Peyer's patch (tissue), 4 donors: ENCODE data around the gene KLHL29. TPM values are rescaled to one million over a fixed set of nuclear protein-coding genes. Genes with fewer than 3 reads are reported as not detected.

Experiments
- DNase-seq, 3 donors: peaks; one replicate each; pipeline ENCODE4 v3.0.0-alpha.2; 2017 to 2019
- H3K27ac ChIP-seq, 4 donors: fragments of 200-600 bp; sonication (generic); one replicate each; pipeline ENCODE4 v1.5.1; 2016 to 2019
- H3K27me3 ChIP-seq, 2 donors: fragments of 200-600 bp; sonication (generic); one replicate each; pipeline ENCODE4 v1.5.1; 2019
- H3K36me3 ChIP-seq, 3 donors: fragments of 200-600 bp; sonication (generic); one replicate each; pipeline ENCODE4 v1.5.1; 2016 to 2019
- H3K4me1 ChIP-seq, 4 donors: fragments of 200-600 bp; sonication (generic); one replicate each; pipeline ENCODE4 v1.5.1; 2016 to 2019
- H3K4me3 ChIP-seq, 4 donors: fragments of 200-600 bp; sonication (generic); 1 replicate in 3 of 4; 2 replicates in 1 of 4; pipeline ENCODE4 v1.5.1; 2016 to 2019; ENCODE audit warnings: mild to moderate bottlenecking in 1 of 4
- H3K9me3 ChIP-seq, 4 donors: fragments of 200-600 bp; sonication (generic); one replicate each; pipeline ENCODE4 v1.5.1; 2016 to 2019; ENCODE audit warnings: mild to moderate bottlenecking in 1 of 4
- CTCF ChIP-seq, 6 experiments: fragments of 450-650 bp in 4 of 6; fragments of 200-600 bp in 2 of 6; sonication (generic) in 1 of 6; IDR thresholded peaks; one replicate each; pipeline ENCODE4 v1.5.1; 2017 to 2019; ENCODE audit warnings: antibody characterized with exemption in 6 of 6, mild to moderate bottlenecking in 3 of 6, moderate library complexity in 1 of 6
- POLR2A ChIP-seq, 2 donors: fragments of 450-650 bp; IDR thresholded peaks; one replicate each; pipeline ENCODE4 v1.5.1; 2017; ENCODE audit warnings: antibody characterized with exemption in 2 of 2, mild to moderate bottlenecking in 2 of 2, moderate library complexity in 2 of 2
- total RNA-seq, 4 donors: library from RNA; depleted of rRNA; stranded (reverse); fragments of >200 nt; gene quantifications; one replicate each; pipeline ENCODE4 v1.1.0, GENCODE V29; 2016

KLHL29 gene
- total RNA-seq, 4 donors from 2014 or later, result 1.1 to 18.2 (median 5.0) TPM

- no peaks in the 10 kb centered on the region for H3K9me3 ChIP-seq
- H3K4me3 ChIP-seq, result no peak overlapping the region
- H3K27me3 ChIP-seq, result no peaks in the 10 kb centered on the region
- no peaks in the 10 kb centered on the region for H3K36me3 ChIP-seq
- DNase-seq, result peak in 1 of 3 donors; percentile 21
- H3K27ac ChIP-seq, result peak overlapping the region in 1 of 4 donors; percentile 64
- TF ChIP-seq POLR2A (IDR thresholded peaks at IDR 0.05) (no peak), CTCF (IDR thresholded peaks at IDR 0.05) (no peak)
- H3K4me1 ChIP-seq, result no peaks in the 10 kb centered on the region
These were observed 203.7 kb downstream of the KLHL29 start for GRCh38 chr2:23588508-23589201.

DNA sequence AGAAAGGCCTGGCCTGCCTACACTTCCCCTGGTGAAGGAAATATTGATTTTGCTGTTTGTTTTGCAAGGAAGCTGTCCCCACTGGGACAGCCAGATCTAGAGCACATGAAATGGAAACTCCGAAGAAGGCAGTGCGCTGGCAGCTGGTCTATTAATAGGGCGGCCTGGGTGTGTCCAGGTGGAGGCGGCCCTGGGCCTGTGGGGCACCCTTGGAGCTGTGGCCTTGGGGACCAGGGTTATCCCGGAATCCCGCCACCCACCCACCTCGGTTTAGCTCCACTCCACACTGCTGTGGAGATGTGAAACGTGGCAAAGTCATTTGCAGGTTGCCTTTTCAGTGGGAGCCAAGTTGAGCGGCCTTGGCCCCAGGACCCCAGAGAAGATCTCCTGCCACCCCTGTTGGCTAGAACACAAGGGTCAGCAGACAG is 204.3 kb downstream of the KLHL29 start:
- H3K9me3 ChIP-seq, result no peaks in the 10 kb centered on the region
- H3K36me3 ChIP-seq, result no peaks in the 10 kb centered on the region
- peak in 1 of 3 donors; percentile 13 for DNase-seq
- H3K4me3 ChIP-seq, result no peak overlapping the region
- TF ChIP-seq POLR2A (IDR thresholded peaks at IDR 0.05) (no peak), CTCF (IDR thresholded peaks at IDR 0.05) (no peak)
- H3K27me3 ChIP-seq, result no peaks in the 10 kb centered on the region
- H3K27ac ChIP-seq, result peak overlapping the region in 1 of 4 donors; percentile 64
- H3K4me1 ChIP-seq, result no peaks in the 10 kb centered on the region

DNA sequence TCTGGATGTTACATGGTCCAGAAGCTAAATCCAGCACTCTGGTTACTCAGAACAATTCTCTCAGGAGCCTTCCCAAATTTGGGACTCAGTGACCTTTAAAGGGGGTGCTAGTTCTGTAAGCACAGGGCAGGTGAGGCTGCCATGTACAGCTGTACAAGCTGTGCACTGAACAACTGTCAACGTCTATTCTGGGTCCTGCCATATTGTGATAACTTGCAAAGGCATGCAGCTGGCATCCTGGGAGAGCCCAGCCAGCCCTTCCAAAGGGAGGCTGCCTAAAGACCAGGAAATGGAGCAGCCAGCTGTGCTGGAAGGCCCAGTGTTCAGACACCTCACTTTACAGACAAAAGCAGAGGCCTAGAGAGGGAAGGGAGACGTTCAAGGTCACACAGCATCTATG is 204.8 kb downstream of the KLHL29 start:
- DNase-seq, result peak in 1 of 3 donors; percentile 26
- Histone ChIP-seq H3K4me3 (no peak overlapping the region), H3K4me1 (no peaks in the 10 kb centered on the region), H3K9me3 (no peaks in the 10 kb centered on the region), H3K36me3 (no peaks in the 10 kb centered on the region), H3K27me3 (no peaks in the 10 kb centered on the region), H3K27ac (peak overlapping the region in 1 of 4 donors; percentile 64)
- no peak for TF ChIP-seq CTCF (IDR thresholded peaks at IDR 0.05)
- no peak for TF ChIP-seq POLR2A (IDR thresholded peaks at IDR 0.05)

DNA sequence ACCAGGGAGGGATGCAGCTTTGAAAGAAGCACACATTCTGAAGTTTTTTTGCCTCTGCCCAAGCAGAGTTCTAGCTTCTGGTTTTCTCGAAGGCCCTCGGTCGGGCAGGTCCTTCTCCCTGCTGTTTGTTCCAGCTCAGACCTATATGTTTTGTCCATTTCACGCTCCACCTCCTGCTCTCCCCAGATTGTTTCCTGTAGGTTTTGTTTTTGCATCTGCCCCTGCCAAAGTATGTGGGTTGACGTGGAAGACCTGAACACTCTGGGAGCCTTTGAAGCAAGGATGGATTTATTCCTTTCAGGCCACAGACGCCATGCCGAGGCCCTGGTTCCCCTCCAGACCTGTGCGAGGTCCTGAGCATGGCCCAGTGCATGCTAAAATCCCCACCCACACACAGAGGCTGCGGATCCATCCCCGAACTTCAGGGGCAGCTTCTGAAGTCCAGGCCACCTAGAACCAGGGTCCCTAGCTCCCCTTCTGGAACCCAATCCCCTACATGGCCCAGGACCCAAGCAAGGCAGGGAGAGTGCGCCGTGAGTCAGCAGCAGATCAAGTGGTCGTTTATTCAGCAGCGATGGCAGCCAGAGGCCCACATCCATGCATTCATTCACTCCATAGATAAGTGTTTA is 205.4 kb downstream of the KLHL29 start:
- Histone ChIP-seq H3K4me1 (no peaks in the 10 kb centered on the region), H3K4me3 (no peak overlapping the region), H3K27ac (no peak overlapping the region), H3K9me3 (no peaks in the 10 kb centered on the region), H3K36me3 (no peaks in the 10 kb centered on the region), H3K27me3 (no peaks in the 10 kb centered on the region)
- TF ChIP-seq POLR2A (IDR thresholded peaks at IDR 0.05) (no peak), CTCF (IDR thresholded peaks at IDR 0.05) (no peak)
- DNase-seq, result peak in 1 of 3 donors; percentile 25

- Histone ChIP-seq H3K27ac (peak overlapping the region in 1 of 4 donors; percentile 22), H3K4me1 (no peaks in the 10 kb centered on the region), H3K9me3 (no peaks in the 10 kb centered on the region), H3K27me3 (no peaks in the 10 kb centered on the region), H3K4me3 (no peak overlapping the region), H3K36me3 (no peaks in the 10 kb centered on the region)
- TF ChIP-seq CTCF (IDR thresholded peaks at IDR 0.05), result no peak
- TF ChIP-seq POLR2A (IDR thresholded peaks at IDR 0.05), result no peak
- DNase-seq, result peak in 1 of 3 donors; percentile 39
These were observed 206.1 kb downstream of the KLHL29 start for GRCh38 chr2:23591111-23591510.
